ENCODE measurements around the gene LMAN2L.

- TF ChIP-seq FOXA1 (IDR thresholded peaks at IDR 0.05) (no peak), JUND (IDR thresholded peaks at IDR 0.05) (no peak), HNF4A (conservative IDR thresholded peaks at IDR 0.05) (no peak), CTCF (IDR thresholded peaks at IDR 0.05; ENCODE audit: low read depth, low read length, missing input control) (no peak), ATF3 (IDR thresholded peaks at IDR 0.05) (no peak), REST (IDR thresholded peaks at IDR 0.05) (no peak), RAD21 (IDR thresholded peaks at IDR 0.05) (no peak), SP1 (IDR thresholded peaks at IDR 0.05) (no peak), GABPA (IDR thresholded peaks at IDR 0.05 in 1 of 2, conservative IDR thresholded peaks at IDR 0.05 in 1 of 2) (no peak), MAX (IDR thresholded peaks at IDR 0.05) (no peak), TAF1 (conservative IDR thresholded peaks at IDR 0.05) (no peak), ZBTB33 (IDR thresholded peaks at IDR 0.05) (no peak), EGR1 (IDR thresholded peaks at IDR 0.05; ENCODE audit: low read depth in 2 of 2) (no peak), NR2F2 (IDR thresholded peaks at IDR 0.05) (no peak)
Measured at GRCh38 chr2:96687266-96687665, 52.6 kb downstream of the LMAN2L start.
